A549 (cell line): ENCODE results near the gene RAD51B. TPM values are rescaled to one million over a fixed set of nuclear protein-coding genes. Genes with fewer than 3 reads are reported as not detected.
A peak's percentile ranks its signal among the peaks of the same experiment; 100 is the strongest.

ENCODE experiments used
- ATAC-seq, 2 experiments: fragments of 200-7000 bp in 1 of 2; fragments of >200 bp in 1 of 2; cut with Nextera tagmentation in 1 of 2; cut with Tn5 transposase in 1 of 2; 3 replicates each; pipeline versions ENCODE4 v1.8.0 to v1.9.1; 2018 to 2020; ENCODE audit warnings: mild to moderate bottlenecking in 1 of 2, moderate library complexity in 1 of 2
- CTCF ChIA-PET: fragments of 300-600 bp; sonication (Branson Sonifier 250); formaldehyde crosslinking; extraction: SDS; loops from one replicate; lab custom pipeline; 2021; ENCODE audit warnings: antibody characterized with exemption, inconsistent platforms; lab: Yijun Ruan, JAX
- POLR2A ChIA-PET: fragments of 350-600 bp; formaldehyde crosslinking; extraction: SDS; loops from one replicate; lab custom pipeline; 2021; ENCODE audit warnings: antibody characterized with exemption, inconsistent platforms; lab: Yijun Ruan, JAX
- DNase-seq, 2 experiments: peaks; one replicate each; pipeline versions ENCODE4 v3.0.0 to v3.0.0-alpha.2; 2011 to 2016; ENCODE audit warnings: low read depth in 1 of 2, low spot score in 1 of 2
- FAIRE-seq: peaks from 2 replicates; lab custom pipeline; 2011; peaks lifted over from hg19 to GRCh38; lab: Jason Lieb, UNC
- H3K27ac ChIP-seq, 2 experiments: fragments of >200 bp; sonication (Bioruptor Twin); formaldehyde crosslinking; 3 replicates each; pipeline ENCODE4 v1.5.1; 2016 to 2017
- H3K4me1 ChIP-seq: fragments of >200 bp; sonication (Bioruptor Twin); formaldehyde crosslinking; 3 replicates; pipeline ENCODE4 v1.6.1; 2016
- H3K4me2 ChIP-seq: fragments of >200 bp; sonication (Bioruptor Twin); formaldehyde crosslinking; 3 replicates; pipeline ENCODE4 v1.6.1; 2016
- H3K4me3 ChIP-seq: fragments of >200 bp; sonication (Bioruptor Twin); formaldehyde crosslinking; 3 replicates; pipeline ENCODE4 v1.5.1; 2016
- H3K9me3 ChIP-seq: fragments of >200 bp; sonication (Bioruptor Twin); formaldehyde crosslinking; 3 replicates; pipeline ENCODE4 v1.6.1; 2016
- BHLHE40 ChIP-seq: IDR thresholded peaks from 2 replicates; pipeline ENCODE4 v1.6.1; 2012; ENCODE audit warnings: low read depth, low read length, inconsistent platforms
- CBX2 ChIP-seq: fragments of 200-600 bp; sonication (generic); IDR thresholded peaks from 2 replicates; pipeline ENCODE4 v1.6.1; 2016; ENCODE audit warnings: low read depth, mild to moderate bottlenecking, borderline replicate concordance
- CEBPB ChIP-seq, 2 experiments: fragments of >200 bp in 1 of 2; sonication (Bioruptor Twin) in 1 of 2; formaldehyde crosslinking in 1 of 2; IDR thresholded peaks; 2 replicates each; pipeline ENCODE4 v1.6.1; 2012 to 2016
- EP300 ChIP-seq, 2 experiments: fragments of >200 bp; sonication (Bioruptor Twin); formaldehyde crosslinking; IDR thresholded peaks; 2 replicates in 1 of 2; 3 replicates in 1 of 2; pipeline ENCODE4 v1.6.1; 2016 to 2017
- FOSL2 ChIP-seq, 2 experiments: fragments of 450-650 bp in 1 of 2; fragments of >200 bp in 1 of 2; sonication (Bioruptor Twin) in 1 of 2; formaldehyde crosslinking; IDR thresholded peaks; 2 replicates each; pipeline versions ENCODE4 v1.5.0 to v1.6.1; 2016 to 2020; ENCODE audit warnings: mild to moderate bottlenecking in 1 of 2, moderate library complexity in 1 of 2
- GATA3 ChIP-seq: IDR thresholded peaks from 2 replicates; pipeline ENCODE4 v1.6.1; 2012; ENCODE audit warnings: borderline replicate concordance
- HES2 ChIP-seq: fragments of >200 bp; sonication (Bioruptor Twin); formaldehyde crosslinking; IDR thresholded peaks from 2 replicates; pipeline ENCODE4 v1.6.1; 2016
- JUNB ChIP-seq: fragments of >200 bp; sonication (Bioruptor Twin); formaldehyde crosslinking; IDR thresholded peaks from 2 replicates; pipeline ENCODE4 v1.6.1; 2016
- MAZ ChIP-seq: fragments of 150-350 bp; IDR thresholded peaks from 2 replicates; pipeline ENCODE4 v1.6.1; 2014; ENCODE audit warnings: antibody characterized with exemption, low read depth, low read length, borderline replicate concordance
- PHF8 ChIP-seq: fragments of 200-600 bp; sonication (generic); IDR thresholded peaks from 2 replicates; pipeline ENCODE4 v1.6.1; 2016; ENCODE audit warnings: low read depth, mild to moderate bottlenecking, antibody characterized with exemption, moderate library complexity, borderline replicate concordance
- POLR2AphosphoS2 ChIP-seq: conservative IDR thresholded peaks from 2 replicates; pipeline ENCODE4 v1.6.1; 2012; ENCODE audit warnings: low read length, improper control_type of control experiment, inconsistent platforms
- RAD21 ChIP-seq, 2 experiments: fragments of >200 bp in 1 of 2; sonication (Bioruptor Twin) in 1 of 2; formaldehyde crosslinking in 1 of 2; IDR thresholded peaks in 1 of 2; conservative IDR thresholded peaks in 1 of 2; 2 replicates in 1 of 2; 3 replicates in 1 of 2; pipeline ENCODE4 v1.6.1; 2012 to 2018; ENCODE audit warnings: inconsistent platforms in 1 of 2
- RFX5 ChIP-seq: fragments of 450-650 bp; IDR thresholded peaks from 2 replicates; pipeline ENCODE4 v1.7.1; 2014; ENCODE audit warnings: antibody characterized with exemption, mild to moderate bottlenecking, moderate library complexity
- TP53 ChIP-seq: fragments of 250-450 bp; sonication (Bioruptor Pico); IDR thresholded peaks from 2 replicates; pipeline ENCODE4 v1.5.0; 2021; ENCODE audit warnings: mild to moderate bottlenecking, moderate library complexity
- ZNF302 ChIP-seq: fragments of 250-450 bp; sonication (Bioruptor Pico); IDR thresholded peaks from 2 replicates; pipeline ENCODE4 v1.9.0; 2021; ENCODE audit warnings: inconsistent platforms, mild to moderate bottlenecking, moderate library complexity
- WGBS: methylation state at CpG from one replicate; pipeline ENCODE4 v1.1.6; 2017; ENCODE audit errors: missing lambda C conversion rate; 5-methylcytosine and 5-hydroxymethylcytosine counted together
- polyA plus RNA-seq, 4 experiments: library from polyadenylated mRNA; depleted of rRNA in 3 of 4; stranded (reverse); fragments of >200 nt; fragmentation: RNase III in 1 of 4; extraction: RNeasy Plus Mini Kit Qiagen cat#74134 plus additional on column Dnase treatment in 1 of 4; gene quantifications; 2 replicates in 3 of 4; 3 replicates in 1 of 4; pipeline ENCODE4 v1.2.3, GENCODE V29; 2011 to 2017
- TF ChIP-seq, protein P1 (sequence below): fragments of 250-450 bp; sonication (Bioruptor Pico); IDR thresholded peaks from 2 replicates; pipeline ENCODE4 v1.5.0; 2021; ENCODE audit warnings: mild to moderate bottlenecking, moderate library complexity, borderline replicate concordance
- TF ChIP-seq, protein P2 (sequence below): IDR thresholded peaks from 2 replicates; pipeline ENCODE4 v1.6.1; 2012
- TF ChIP-seq, protein P3 (sequence below): fragments of 250-450 bp; sonication (Bioruptor Pico); IDR thresholded peaks from 2 replicates; pipeline ENCODE4 v1.5.0; 2020; ENCODE audit warnings: low read depth, mild to moderate bottlenecking, moderate library complexity

Gene RAD51B
- polyA plus RNA-seq, 2 of the 4 experiments (the other 2 are of a cell fraction) = 7.2 to 10.8 TPM

- WGBS = 91% methylated on average over 6 of the region's 8 CpGs
- Histone ChIP-seq H3K4me1 (peaks cover 19% of the 10 kb centered on the region; the same call in 2 of the 3 replicates), H3K27ac (peak overlapping the region; percentile 64 to 83), H3K4me3 (no peak overlapping the region), H3K4me2 (no peak overlapping the region), H3K9me3 (no peaks in the 10 kb centered on the region)
- peak in 1 of 2 experiments; percentile 15; a peak in 2 of 6 replicates for ATAC-seq
- DNase-seq = no peak
- ChIA-PET POLR2A (no interaction called here), CTCF (interaction anchor here (1.0 to 2.0 kb wide), 6 partner anchors 8 to 59 kb away, joined by 3 to 8 read pairs (median 4); no protein-coding TSS in a partner anchor)
- no peak for FAIRE-seq
- TF ChIP-seq FOSL2 (IDR thresholded peaks at IDR 0.05) (no peak), FOSL2 (CRISPR knock-in tag; IDR thresholded peaks at IDR 0.05) (no peak), CEBPB (IDR thresholded peaks at IDR 0.05) (no peak)
Observed at GRCh38 chr14:68656452-68656851, 836.9 kb downstream of the RAD51B start.

DNA sequence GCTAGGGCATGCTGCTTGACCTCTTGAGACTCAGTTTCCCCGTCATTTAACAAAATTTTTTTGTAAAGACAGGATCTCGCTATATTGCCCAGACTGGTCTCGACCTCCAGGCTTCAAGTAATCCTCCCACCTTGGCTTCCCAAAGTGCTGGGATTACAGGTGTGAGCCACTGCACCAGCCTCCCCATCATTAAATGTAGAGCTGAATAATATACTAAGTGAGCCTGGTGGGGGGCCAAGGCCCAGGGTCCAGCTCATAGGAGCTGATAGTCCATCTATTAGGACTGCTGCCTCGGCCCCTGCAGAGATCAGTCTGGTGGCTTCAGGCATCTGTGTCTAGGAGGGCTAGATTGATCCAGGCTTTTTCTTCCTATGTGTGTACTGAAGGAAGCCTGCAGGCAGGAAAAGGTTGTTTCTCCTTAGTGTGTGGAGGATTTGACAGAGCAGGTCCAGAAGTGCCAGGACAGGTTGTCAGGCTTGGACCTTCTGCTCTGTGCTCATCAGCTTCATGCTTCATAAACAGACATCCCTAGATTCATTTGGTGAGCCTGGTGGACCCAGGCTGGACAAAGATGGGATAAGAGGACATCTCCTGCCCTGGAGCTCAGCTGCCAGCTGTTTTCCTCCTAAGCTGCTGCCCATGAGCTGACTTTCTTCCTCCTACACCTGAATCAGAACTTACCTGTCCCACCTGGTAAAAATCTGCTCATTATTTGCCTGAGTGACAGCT is 837.9 kb downstream of the RAD51B start:
- Histone ChIP-seq H3K4me3 (no peak overlapping the region), H3K4me2 (no peak overlapping the region), H3K9me3 (no peaks in the 10 kb centered on the region), H3K27ac (peak overlapping the region; percentile 64 to 83; a peak in 5 of 6 replicates), H3K4me1 (peaks cover 16% of the 10 kb centered on the region; the same call in 2 of the 3 replicates)
- FAIRE-seq = no peak
- CTCF ChIA-PET = interaction anchor here (1.0 to 1.4 kb wide), 4 partner anchors 12 to 159 kb away, joined by 3 to 4 read pairs (median 4); no protein-coding TSS in a partner anchor
- ATAC-seq = no peak
- POLR2A ChIA-PET = no interaction called here
- no peak for DNase-seq
- 85% methylated on average over 4 of the region's 4 CpGs for WGBS
- TF ChIP-seq HES2 = no peak
- no peak for TF ChIP-seq CBX2

- Histone ChIP-seq H3K4me3 (no peak overlapping the region), H3K27ac (peak overlapping the region in 1 of 2 experiments; percentile 83; a peak in 3 of 6 replicates)
- DNase-seq (no peak), ATAC-seq (no peak)
- CTCF ChIA-PET = interaction anchor here (1.1 to 1.4 kb wide), 3 partner anchors 11 to 159 kb away, joined by 3 to 4 read pairs (median 4); no protein-coding TSS in a partner anchor
- WGBS = 87% methylated on average over 5 of the region's 8 CpGs
- TF ChIP-seq ZNF302 (no peak), RAD21 (conservative IDR thresholded peaks at IDR 0.05 in 1 of 2, IDR thresholded peaks at IDR 0.05 in 1 of 2) (no peak), POLR2AphosphoS2 (no peak), RFX5 (no peak), TP53 (no peak), GATA3 (no peak), JUNB (no peak), BHLHE40 (no peak), EP300 (IDR thresholded peaks at IDR 0.05) (no peak), CBX2 (no peak), MAZ (no peak), HES2 (no peak), PHF8 (no peak)
- TF ChIP-seq, protein P1, sequence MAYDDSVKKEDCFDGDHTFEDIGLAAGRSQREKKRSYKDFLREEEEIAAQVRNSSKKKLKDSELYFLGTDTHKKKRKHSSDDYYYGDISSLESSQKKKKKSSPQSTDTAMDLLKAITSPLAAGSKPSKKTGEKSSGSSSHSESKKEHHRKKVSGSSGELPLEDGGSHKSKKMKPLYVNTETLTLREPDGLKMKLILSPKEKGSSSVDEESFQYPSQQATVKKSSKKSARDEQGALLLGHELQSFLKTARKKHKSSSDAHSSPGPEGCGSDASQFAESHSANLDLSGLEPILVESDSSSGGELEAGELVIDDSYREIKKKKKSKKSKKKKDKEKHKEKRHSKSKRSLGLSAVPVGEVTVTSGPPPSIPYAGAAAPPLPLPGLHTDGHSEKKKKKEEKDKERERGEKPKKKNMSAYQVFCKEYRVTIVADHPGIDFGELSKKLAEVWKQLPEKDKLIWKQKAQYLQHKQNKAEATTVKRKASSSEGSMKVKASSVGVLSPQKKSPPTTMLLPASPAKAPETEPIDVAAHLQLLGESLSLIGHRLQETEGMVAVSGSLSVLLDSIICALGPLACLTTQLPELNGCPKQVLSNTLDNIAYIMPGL = no peak
- TF ChIP-seq, protein P2, sequence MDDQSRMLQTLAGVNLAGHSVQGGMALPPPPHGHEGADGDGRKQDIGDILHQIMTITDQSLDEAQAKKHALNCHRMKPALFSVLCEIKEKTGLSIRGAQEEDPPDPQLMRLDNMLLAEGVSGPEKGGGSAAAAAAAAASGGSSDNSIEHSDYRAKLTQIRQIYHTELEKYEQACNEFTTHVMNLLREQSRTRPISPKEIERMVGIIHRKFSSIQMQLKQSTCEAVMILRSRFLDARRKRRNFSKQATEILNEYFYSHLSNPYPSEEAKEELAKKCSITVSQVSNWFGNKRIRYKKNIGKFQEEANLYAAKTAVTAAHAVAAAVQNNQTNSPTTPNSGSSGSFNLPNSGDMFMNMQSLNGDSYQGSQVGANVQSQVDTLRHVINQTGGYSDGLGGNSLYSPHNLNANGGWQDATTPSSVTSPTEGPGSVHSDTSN = no peak
- TF ChIP-seq, protein P3, sequence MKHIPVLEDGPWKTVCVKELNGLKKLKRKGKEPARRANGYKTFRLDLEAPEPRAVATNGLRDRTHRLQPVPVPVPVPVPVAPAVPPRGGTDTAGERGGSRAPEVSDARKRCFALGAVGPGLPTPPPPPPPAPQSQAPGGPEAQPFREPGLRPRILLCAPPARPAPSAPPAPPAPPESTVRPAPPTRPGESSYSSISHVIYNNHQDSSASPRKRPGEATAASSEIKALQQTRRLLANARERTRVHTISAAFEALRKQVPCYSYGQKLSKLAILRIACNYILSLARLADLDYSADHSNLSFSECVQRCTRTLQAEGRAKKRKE = no peak
- TF ChIP-seq, all 56 proteins: peak for 0
- no peaks in the 10 kb centered on the region for H3K9me3 ChIP-seq
- POLR2A ChIA-PET = no interaction called here
- FAIRE-seq = no peak
- H3K4me1 ChIP-seq = peaks cover 16% of the 10 kb centered on the region; the same call in 2 of the 3 replicates
- H3K4me2 ChIP-seq = no peak overlapping the region
Observed at GRCh38 chr14:68658029-68658509, 838.5 kb downstream of the RAD51B start.
